Fibroblast of lung (primary cell): ENCODE results near the gene KCNQ2.

Experiments used
- CTCF ChIP-seq, 2 donors: IDR thresholded peaks in 1 of 2; conservative IDR thresholded peaks in 1 of 2; 1 replicate in 1 of 2; 2 replicates in 1 of 2; pipeline ENCODE4 v1.5.1; 2011 to 2012; ENCODE audit warnings: low read length in 2 of 2, control low read depth in 1 of 2, inconsistent platforms in 1 of 2, low read depth in 1 of 2, mild to moderate bottlenecking in 1 of 2
- EZH2 ChIP-seq: IDR thresholded peaks from 2 replicates; pipeline ENCODE4 v1.5.1; 2012; ENCODE audit warnings: low read length, control low read depth, mild to moderate bottlenecking; ENCODE audit errors: missing control alignments

GRCh38 chr20:63469019-63469712 lies 3.3 kb downstream of the KCNQ2 start:
- TF ChIP-seq CTCF (conservative IDR thresholded peaks at IDR 0.05 in 1 of 2, IDR thresholded peaks at IDR 0.05 in 1 of 2; ENCODE audit: low read depth in 1 of 2, low read length in 2 of 2): no peak
- no peak for TF ChIP-seq EZH2
